ENCODE results near the gene MIER2.

- no peak for TF ChIP-seq CTCF (IDR thresholded peaks at IDR 0.05; ENCODE audit: borderline replicate concordance, extremely low read depth, low read length, poor library complexity, severe bottlenecking)
- no peak for TF ChIP-seq EZH2 (IDR thresholded peaks at IDR 0.05; ENCODE audit: borderline replicate concordance, low read depth, low read length, severe bottlenecking)
These were observed 27.8 kb upstream of the MIER2 start for GRCh38 chr19:372306-372890.
